GM18498 (cell line): ENCODE data around the gene SMPD3.

Source experiments
- ATAC-seq: cut with Tn5 transposase; IDR thresholded peaks from one replicate; pipeline ENCODE4 v1.9.1; 2021; ENCODE audit warnings: mild to moderate bottlenecking, moderate library complexity; ENCODE audit not compliant: unreplicated experiment

SMPD3 gene

GRCh38 chr16:68359398-68360191 lies 88.7 kb downstream of the SMPD3 start:
- no peak for ATAC-seq

GRCh38 chr16:68358951-68359350 lies 89.4 kb downstream of the SMPD3 start:
- ATAC-seq, result no peak

GRCh38 chr16:68357923-68358322 lies 90.4 kb downstream of the SMPD3 start:
- no peak for ATAC-seq

GRCh38 chr16:68357521-68357922 lies 90.8 kb downstream of the SMPD3 start:
- no peak for ATAC-seq

GRCh38 chr16:68356919-68357286 lies 91.4 kb downstream of the SMPD3 start:
- ATAC-seq, result no peak

GRCh38 chr16:68356249-68356918 lies 91.9 kb downstream of the SMPD3 start:
- peak; percentile 78 for ATAC-seq

GRCh38 chr16:68355447-68356248 lies 92.7 kb downstream of the SMPD3 start:
- ATAC-seq, result peak; percentile 15

- ATAC-seq, result no peak
Measured at GRCh38 chr16:68354816-68355215, 93.5 kb downstream of the SMPD3 start.

- ATAC-seq, result no peak
Measured at GRCh38 chr16:68353366-68353765, 94.9 kb downstream of the SMPD3 start.

GRCh38 chr16:68351991-68352431 lies 96.3 kb downstream of the SMPD3 start:
- no peak for ATAC-seq

GRCh38 chr16:68351463-68351862 lies 96.8 kb downstream of the SMPD3 start:
- no peak for ATAC-seq

GRCh38 chr16:68350813-68351350 lies 97.4 kb downstream of the SMPD3 start:
- no peak for ATAC-seq

- ATAC-seq, result no peak
Measured at GRCh38 chr16:68349838-68350410, 98.4 kb downstream of the SMPD3 start.

GRCh38 chr16:68348639-68349445 lies 99.5 kb downstream of the SMPD3 start:
- no peak for ATAC-seq

GRCh38 chr16:68347605-68348004 lies 100.7 kb downstream of the SMPD3 start:
- ATAC-seq, result no peak

- no peak for ATAC-seq
Measured at GRCh38 chr16:68346892-68347480, 101.3 kb downstream of the SMPD3 start.

- no peak for ATAC-seq
Measured at GRCh38 chr16:68345958-68346635, 102.2 kb downstream of the SMPD3 start.

GRCh38 chr16:68345351-68345810 lies 102.9 kb downstream of the SMPD3 start:
- no peak for ATAC-seq

GRCh38 chr16:68344252-68344651 lies 104.1 kb downstream of the SMPD3 start:
- ATAC-seq, result no peak
